Activated T-helper 2 cell treated with anti-CD3 and anti-CD28 coated beads, Interferon-gamma antibody, Interleukin-2, Interleukin-4, amounts not matched to agents 10 μg/mL and 5 μg/mL and 100 μg/mL, durations not matched to agents 14 hours and 24 hours and 36 hours (primary cell): ENCODE results near the gene CACNA2D4. TPM values are rescaled to one million over a fixed set of nuclear protein-coding genes. Genes with fewer than 3 reads are reported as not detected.
A peak's percentile ranks its signal among the peaks of the same experiment; 100 is the strongest.

Experiments used
- DNase-seq: peaks from one replicate; pipeline ENCODE4 v3.0.0; 2021; ENCODE audit warnings: low spot score
- H3K27ac Mint-ChIP-seq: one replicate; pipeline ENCODE4 v1.8.0; 2021; ENCODE audit warnings: mixed read lengths
- H3K27me3 Mint-ChIP-seq: one replicate; pipeline ENCODE4 v1.8.0; 2021; ENCODE audit warnings: low read depth, mixed read lengths
- H3K36me3 Mint-ChIP-seq: one replicate; pipeline ENCODE4 v1.8.0; 2021; ENCODE audit warnings: low read depth, mixed read lengths
- H3K4me1 Mint-ChIP-seq: one replicate; pipeline ENCODE4 v1.8.0; 2021; ENCODE audit warnings: low read depth, mixed read lengths
- H3K4me3 Mint-ChIP-seq: one replicate; pipeline ENCODE4 v1.8.0; 2021; ENCODE audit warnings: low read depth, mild to moderate bottlenecking, moderate library complexity, mixed read lengths
- H3K9me3 Mint-ChIP-seq: one replicate; pipeline ENCODE4 v1.8.0; 2021; ENCODE audit warnings: mixed read lengths
- intact Hi-C: fragments of 100-400 bp; cut with micrococcal nuclease; formaldehyde crosslinking; loops from one replicate; pipeline ENCODE4 v1.15.1; 2023
- total RNA-seq: library from RNA; stranded (reverse); gene quantifications from 2 replicates; pipeline ENCODE4 v1.2.3, GENCODE V29; 2022

Gene CACNA2D4
- total RNA-seq, 1 donor from 2014 or later = 10.0 TPM

DNA sequence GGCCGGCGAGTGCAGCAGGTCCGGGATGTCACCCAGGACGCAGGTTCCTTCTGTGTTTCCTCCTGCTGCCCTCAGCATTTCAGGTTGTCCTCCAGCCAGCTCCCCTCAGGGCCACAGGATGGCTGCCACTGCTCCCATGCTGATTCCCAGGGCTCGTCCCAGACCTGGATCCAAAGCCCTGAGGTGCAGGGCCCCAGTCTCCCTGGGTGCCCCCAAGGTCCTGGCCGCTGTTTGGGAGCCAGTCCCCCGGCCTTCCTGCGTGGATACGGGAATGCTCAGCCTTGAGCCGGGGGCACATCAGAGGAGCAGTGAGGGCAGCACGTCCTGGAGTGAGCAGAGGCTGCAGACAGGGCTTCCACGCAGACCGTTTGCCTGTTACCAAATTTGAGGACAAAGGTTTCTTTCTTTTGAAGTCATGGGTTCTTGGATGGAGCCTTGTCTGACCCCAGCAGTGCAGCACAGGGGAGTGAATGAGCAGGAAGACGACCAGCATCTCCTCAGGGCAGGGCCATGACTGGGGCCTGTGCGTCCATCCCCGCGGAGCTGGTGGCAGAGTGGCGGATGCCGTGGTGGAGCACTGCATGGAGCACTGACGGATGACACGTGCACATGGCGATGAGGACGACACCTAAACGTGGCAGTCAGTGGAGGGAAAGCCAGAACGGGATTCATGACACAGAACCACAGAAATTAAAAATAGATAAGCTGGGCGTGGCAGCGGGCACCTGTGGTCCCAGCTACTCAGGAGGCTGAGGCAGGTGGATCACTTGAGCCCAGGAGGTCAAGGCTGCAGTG lies 12.5 kb upstream of the CACNA2D4 start:
- no peak for DNase-seq
- Mint-ChIP-seq H3K4me1 (no peaks in the 10 kb centered on the region), H3K4me3 (no peak overlapping the region), H3K36me3 (no peaks in the 10 kb centered on the region), H3K27ac (no peak overlapping the region), H3K9me3 (no peaks in the 10 kb centered on the region), H3K27me3 (peaks cover 4% of the 10 kb centered on the region)
- intact Hi-C loops = no loop called here

DNA sequence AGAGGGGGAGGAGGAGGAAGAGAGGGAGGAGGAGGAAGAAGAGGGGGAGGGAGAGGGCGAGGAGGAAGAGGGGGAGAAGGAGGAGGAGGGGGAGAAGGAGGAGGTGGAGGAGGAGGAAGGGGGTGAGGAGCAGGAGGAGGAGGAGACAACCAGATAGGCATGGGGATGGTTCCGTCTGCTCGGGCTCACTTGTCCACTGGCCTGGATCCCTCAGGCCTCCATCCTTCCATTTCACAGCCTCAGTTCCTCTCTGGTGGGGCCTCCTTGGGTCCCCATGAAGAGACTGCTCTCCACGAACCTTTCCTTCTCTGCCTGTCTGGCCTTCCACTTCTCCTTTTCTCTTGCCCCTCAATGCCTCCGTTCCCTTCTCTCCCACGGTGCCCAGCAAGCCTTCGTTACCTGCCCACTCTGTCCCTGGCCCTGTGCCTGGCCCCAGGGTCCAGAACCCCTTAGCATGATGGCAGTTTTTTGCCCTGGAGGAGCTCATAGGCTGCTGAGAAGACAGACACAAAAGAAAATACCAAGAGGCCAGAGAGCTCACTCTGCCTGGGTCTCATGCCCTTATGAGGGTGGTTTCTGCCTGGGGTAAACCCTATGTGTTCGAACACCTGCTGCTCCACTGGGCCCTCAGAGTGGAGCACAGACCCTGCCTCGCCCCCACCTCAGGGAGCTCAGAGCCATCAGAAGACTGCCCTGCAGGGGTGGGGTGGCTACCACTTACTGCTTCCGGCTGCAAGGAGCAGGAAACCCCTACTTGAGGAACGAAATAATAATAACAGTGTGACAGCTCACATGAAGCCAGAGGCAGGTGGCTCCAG lies 11.7 kb upstream of the CACNA2D4 start:
- Mint-ChIP-seq H3K4me1 (no peaks in the 10 kb centered on the region), H3K27ac (no peak overlapping the region), H3K27me3 (peaks cover 4% of the 10 kb centered on the region), H3K4me3 (no peak overlapping the region), H3K36me3 (no peaks in the 10 kb centered on the region), H3K9me3 (no peaks in the 10 kb centered on the region)
- intact Hi-C loops = no loop called here
- no peak for DNase-seq

DNA sequence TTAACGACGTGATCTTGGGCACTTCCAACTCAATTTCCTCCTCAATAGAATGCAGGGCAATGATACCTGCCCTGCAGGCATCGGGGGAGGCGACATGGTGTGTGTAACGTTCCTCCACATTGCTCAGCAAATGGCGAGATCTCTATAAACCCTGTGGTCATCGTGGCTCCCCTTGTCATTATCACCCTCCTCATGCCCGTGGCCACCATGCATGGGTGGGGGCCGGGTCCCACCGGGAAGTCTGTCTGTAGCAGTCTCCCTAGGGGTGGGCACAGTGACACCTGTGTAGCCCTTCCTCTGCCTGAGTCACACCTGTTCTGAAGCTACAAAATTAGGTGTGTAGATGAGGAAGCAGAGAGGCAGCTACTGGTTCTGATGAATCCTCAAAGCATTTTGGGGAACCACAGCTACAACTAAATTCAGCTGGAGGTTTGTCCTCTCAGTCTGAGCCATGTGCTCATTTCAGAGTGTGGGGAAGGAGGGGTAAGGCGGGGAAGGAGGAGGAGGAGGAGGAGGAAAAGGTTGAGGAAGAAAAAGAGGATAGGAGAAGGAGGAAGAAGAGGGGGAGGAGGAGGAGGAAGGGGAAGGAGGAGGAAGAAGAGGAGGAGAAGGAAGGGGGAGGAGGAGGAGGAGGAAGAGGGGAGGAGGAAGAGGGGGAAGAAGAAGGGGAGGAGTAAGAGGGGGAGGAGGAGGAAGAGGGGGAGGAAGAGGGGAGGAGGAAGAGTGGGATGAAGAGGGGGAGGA lies 11.0 kb upstream of the CACNA2D4 start:
- H3K9me3 Mint-ChIP-seq = no peaks in the 10 kb centered on the region
- H3K4me3 Mint-ChIP-seq = no peak overlapping the region
- no peak for DNase-seq
- H3K27me3 Mint-ChIP-seq = peaks cover 4% of the 10 kb centered on the region
- H3K36me3 Mint-ChIP-seq = no peaks in the 10 kb centered on the region
- H3K4me1 Mint-ChIP-seq = peaks cover 3% of the 10 kb centered on the region
- H3K27ac Mint-ChIP-seq = no peak overlapping the region
- intact Hi-C loops = no loop called here

DNA sequence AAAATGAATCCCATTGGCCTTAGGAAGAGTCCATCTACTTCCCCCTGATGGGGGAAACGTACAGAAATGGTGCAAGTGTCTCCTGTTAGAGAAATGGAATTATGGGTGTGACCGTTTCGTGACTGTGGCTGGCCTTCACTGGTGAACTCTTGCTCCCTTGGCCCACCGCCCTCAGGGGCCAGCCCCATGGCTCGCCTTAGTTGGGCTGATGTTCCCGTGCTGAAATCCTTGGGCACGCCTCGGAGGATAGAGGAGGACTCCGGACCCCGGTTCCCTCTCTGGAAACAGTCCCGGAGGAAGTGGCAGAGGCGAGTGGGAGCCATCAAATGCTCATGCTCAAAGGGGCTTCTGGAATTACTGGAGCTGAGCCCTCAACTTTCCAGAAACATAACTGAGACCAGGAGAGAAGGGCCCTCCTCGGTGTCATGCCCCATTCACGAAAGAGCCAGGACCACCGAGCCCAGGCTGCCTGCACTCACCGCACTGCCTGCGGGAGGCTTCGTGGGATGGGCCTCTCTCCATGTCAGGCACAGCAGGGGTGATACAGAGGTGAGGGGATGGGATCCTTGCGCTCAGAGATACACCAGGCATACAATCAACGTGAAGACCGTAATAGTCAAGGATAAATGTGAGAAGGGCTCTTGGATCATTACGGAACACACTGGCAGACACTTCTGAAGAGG lies 10.1 kb upstream of the CACNA2D4 start:
- Mint-ChIP-seq H3K9me3 (no peaks in the 10 kb centered on the region), H3K4me1 (peaks cover 3% of the 10 kb centered on the region), H3K27me3 (peaks cover 5% of the 10 kb centered on the region), H3K4me3 (no peak overlapping the region), H3K27ac (no peak overlapping the region), H3K36me3 (no peaks in the 10 kb centered on the region)
- intact Hi-C loops = no loop called here
- DNase-seq = no peak

DNA sequence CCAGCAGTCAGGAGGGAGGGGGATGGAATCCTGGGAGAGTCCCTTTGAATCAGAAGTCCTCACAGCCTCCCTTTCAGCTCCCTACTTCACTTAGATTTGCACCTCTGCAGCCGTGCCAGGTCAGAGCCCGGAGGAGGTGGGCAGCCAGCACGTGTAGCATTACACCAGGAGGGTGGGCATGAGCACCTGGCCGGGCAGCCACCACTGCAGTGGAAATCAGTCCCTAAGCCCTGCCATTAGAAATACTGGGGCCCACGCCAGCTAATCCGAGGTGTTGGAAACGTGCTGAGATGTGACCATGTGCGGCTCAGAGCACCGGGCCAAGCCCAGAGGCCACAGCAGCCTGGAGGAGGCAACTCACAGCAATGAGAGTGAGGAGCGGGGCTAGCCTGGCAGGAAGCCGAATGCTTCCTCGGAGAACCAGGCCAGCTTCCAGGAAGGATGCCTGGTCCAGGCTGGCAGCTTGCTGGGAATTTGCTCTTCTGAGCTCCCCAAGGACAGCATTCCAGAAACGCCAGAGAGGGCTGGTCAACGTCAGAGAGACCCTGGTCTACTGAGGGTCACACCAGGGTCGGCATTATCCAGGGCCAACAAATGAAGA lies 9.4 kb upstream of the CACNA2D4 start:
- Mint-ChIP-seq H3K27ac (no peak overlapping the region), H3K36me3 (no peaks in the 10 kb centered on the region), H3K9me3 (no peaks in the 10 kb centered on the region), H3K4me1 (peaks cover 3% of the 10 kb centered on the region), H3K27me3 (peaks cover 5% of the 10 kb centered on the region), H3K4me3 (no peak overlapping the region)
- intact Hi-C loops = no loop called here
- no peak for DNase-seq

DNA sequence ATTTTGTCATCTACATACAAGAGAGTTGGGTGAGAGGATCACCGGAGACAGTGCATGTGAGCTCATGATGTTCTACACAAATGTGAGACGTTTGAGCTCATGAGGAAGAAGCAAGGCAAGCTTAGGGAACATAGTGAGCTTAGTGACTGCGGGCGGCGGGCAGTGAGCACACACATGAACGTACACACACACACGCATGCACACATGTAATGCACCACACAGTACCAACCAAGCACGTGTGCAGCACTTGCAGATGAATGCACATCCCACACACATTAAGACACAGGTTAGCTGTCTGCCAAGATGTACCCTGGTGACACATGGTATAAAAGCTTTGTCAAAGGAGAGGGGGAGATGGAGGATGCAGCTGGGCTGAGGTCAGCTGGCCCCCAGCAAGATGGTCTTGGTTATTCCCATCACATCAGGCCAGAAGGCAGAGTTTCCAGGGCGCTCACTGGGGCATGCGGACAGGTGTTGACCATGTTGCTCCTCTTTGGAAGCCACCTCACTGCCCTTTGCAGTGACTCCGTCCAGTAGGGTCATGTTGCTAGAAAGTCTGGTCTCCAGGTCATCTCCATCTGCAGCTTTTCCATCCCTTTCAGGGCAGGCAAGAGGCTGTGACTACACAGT lies 8.7 kb upstream of the CACNA2D4 start:
- Mint-ChIP-seq H3K9me3 (no peaks in the 10 kb centered on the region), H3K4me1 (peaks cover 3% of the 10 kb centered on the region), H3K36me3 (no peaks in the 10 kb centered on the region), H3K27me3 (peaks cover 5% of the 10 kb centered on the region), H3K27ac (no peak overlapping the region), H3K4me3 (no peak overlapping the region)
- no peak for DNase-seq
- intact Hi-C loops = no loop called here

DNA sequence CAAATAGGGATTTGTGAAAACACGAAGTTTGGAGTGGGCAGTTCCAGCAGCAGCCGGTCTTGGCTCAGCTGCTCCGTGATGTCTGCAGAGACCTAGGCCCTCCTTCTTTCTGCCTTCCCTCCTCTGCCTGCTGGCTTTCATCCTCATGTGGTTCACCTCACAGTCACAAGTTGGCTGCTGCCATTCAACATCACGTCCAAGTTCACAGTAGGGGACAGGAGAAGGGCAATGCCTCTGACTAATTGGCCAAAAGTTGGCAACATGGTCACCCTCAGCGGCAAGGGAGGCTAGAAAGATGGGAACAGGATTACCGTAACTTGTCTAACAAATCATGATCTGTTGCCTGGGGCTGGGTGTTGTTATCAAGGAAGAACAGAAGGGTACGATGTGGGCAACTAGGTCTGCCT lies 7.8 kb upstream of the CACNA2D4 start:
- Mint-ChIP-seq H3K27ac (no peak overlapping the region), H3K36me3 (no peaks in the 10 kb centered on the region), H3K4me1 (peaks cover 3% of the 10 kb centered on the region), H3K9me3 (no peaks in the 10 kb centered on the region), H3K4me3 (no peak overlapping the region), H3K27me3 (peaks cover 5% of the 10 kb centered on the region)
- DNase-seq = no peak
- intact Hi-C loops = no loop called here

DNA sequence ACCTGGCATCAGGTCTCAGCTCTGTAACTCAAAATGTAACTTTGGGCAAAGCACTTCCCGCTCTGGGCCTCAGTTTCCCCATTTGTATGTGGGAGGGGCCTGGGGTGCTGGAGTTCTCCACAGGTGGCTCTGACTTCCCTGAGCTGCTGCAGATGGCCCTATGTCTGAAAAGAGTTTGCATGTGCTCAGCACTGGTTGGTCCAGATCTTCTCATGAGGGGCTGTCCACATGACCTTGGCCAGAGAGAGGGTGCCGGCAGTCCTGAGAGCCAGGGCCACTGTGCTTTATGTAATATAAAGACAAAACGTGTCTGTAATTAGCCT lies 7.2 kb upstream of the CACNA2D4 start:
- no peaks in the 10 kb centered on the region for H3K9me3 Mint-ChIP-seq
- peak; percentile 4 for DNase-seq

DNA sequence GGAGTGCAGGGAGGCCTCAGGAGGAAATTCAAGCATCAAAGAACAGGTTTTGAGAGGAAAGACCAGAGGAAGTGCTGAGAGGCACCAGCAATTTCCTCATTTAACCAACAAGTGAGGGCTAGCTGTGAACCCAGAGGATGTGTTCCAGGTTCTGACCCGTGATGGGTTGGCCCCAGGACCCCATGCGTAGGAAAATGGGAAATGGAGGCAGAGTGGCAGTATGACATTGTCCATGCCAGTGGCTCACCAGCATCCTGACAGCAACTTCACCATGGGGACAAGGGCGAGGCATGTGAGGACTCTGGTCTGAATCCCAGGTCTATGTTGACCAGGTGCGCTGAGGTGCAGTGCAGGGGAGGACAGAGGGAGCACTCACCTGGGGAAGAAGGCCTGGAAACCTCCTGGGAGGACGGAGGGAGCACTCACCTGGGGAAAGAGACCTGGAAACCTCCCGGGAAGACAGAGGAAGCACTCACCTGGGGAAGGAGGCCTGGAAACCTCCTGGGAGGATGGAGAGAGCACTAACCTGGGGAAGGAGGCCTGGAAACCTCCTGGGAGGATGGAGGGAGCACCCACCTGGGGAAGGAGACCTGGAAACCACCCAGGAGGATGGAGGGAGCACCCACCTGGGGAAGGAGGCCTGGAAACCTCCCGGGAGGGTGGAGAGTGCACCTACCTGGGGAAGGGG lies 6.7 kb upstream of the CACNA2D4 start:
- H3K4me1 Mint-ChIP-seq = peaks cover 5% of the 10 kb centered on the region

More for the DNA sequence above, 7.2 kb upstream of the CACNA2D4 start:
- H3K4me1 Mint-ChIP-seq = peaks cover 5% of the 10 kb centered on the region
- H3K36me3 Mint-ChIP-seq = no peaks in the 10 kb centered on the region
- H3K27me3 Mint-ChIP-seq = peaks cover 5% of the 10 kb centered on the region
- no peak overlapping the region for H3K4me3 Mint-ChIP-seq
- no peak overlapping the region for H3K27ac Mint-ChIP-seq
- intact Hi-C loops = no loop called here

DNA sequence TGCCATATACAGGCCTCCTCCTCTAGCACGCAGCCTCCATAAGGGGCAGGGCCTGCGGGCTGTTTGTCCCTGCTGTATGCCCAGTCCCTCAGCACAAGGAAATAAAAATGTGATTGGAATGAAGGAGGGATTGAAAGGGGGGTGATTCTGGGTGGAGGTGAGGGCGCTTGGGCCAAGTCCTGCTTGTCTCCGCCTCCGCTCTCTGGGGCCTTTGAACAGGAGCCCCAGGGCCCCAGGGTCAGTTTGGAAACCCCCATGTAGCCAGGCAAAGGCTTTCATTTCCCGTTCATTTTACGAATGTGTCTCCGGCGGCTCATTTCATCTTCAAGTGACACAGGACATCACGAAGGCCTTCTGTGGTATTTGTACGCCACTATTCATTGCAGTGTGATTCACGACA lies 4.5 kb upstream of the CACNA2D4 start:
- H3K27me3 Mint-ChIP-seq = peaks cover 6% of the 10 kb centered on the region
- H3K27ac Mint-ChIP-seq = no peak overlapping the region
- no peak for DNase-seq

More for the DNA sequence above, 6.7 kb upstream of the CACNA2D4 start:
- Mint-ChIP-seq H3K27ac (no peak overlapping the region), H3K9me3 (no peaks in the 10 kb centered on the region), H3K36me3 (no peaks in the 10 kb centered on the region), H3K27me3 (peaks cover 5% of the 10 kb centered on the region), H3K4me3 (no peak overlapping the region)
- DNase-seq = peak; percentile 6
- intact Hi-C loops = no loop called here

DNA sequence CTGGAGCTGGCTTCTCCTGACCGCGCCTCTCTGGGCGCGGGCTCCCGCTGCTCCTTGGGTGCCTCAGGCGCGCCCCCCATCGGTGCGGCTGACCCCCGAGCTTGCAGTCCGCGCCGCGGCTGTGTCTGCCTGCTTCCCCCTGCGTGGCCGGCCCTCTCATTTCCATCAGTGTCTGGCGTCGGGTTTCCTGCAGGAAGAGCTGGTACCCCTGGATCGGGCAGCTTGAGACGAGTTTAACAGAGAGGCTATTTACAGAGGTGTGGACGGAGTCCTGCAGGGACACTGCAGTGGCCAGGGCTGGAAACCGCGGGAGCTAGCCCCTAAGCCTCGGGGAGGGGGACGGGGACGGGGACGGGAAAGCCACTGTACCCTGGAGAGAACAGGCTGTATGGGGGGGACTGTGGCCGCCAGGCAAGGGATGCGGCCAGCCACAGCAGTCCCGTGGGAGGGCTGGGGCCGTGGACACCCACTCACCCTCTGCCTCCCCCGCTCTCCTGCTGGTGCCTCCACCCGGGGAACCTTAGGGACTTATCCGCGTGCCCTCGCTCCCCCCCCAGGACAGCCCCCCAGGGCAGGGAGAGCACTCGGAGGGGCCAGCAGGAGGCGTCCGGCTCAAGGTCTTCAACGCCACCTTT lies 3.7 kb upstream of the CACNA2D4 start:
- Mint-ChIP-seq H3K36me3 (no peaks in the 10 kb centered on the region), H3K4me1 (peaks cover 5% of the 10 kb centered on the region), H3K27me3 (peaks cover 10% of the 10 kb centered on the region), H3K27ac (no peak overlapping the region), H3K4me3 (no peak overlapping the region), H3K9me3 (no peaks in the 10 kb centered on the region)
- DNase-seq = no peak
- intact Hi-C loops = no loop called here

More for the DNA sequence above, 4.5 kb upstream of the CACNA2D4 start:
- peaks cover 5% of the 10 kb centered on the region for H3K4me1 Mint-ChIP-seq
- H3K36me3 Mint-ChIP-seq = no peaks in the 10 kb centered on the region
- no peak overlapping the region for H3K4me3 Mint-ChIP-seq
- H3K9me3 Mint-ChIP-seq = no peaks in the 10 kb centered on the region
- intact Hi-C loops = no loop called here
